Astrocyte (in vitro differentiated cells and primary cell): ENCODE measurements around the gene PHC1. TPM values are rescaled to one million over a fixed set of nuclear protein-coding genes. Genes with fewer than 3 reads are reported as not detected.

Experiments used
- DNase-seq: peaks from one replicate; pipeline ENCODE4 v3.0.0-alpha.2; 2010; ENCODE audit warnings: low read depth
- FAIRE-seq: peaks from 2 replicates; lab custom pipeline; 2011; peaks lifted over from hg19 to GRCh38; lab: Jason Lieb, UNC
- H2AFZ ChIP-seq: 2 replicates; pipeline ENCODE4 v1.6.0; 2012; ENCODE audit warnings: low read depth, low read length, inconsistent platforms
- H3K27ac ChIP-seq: 2 replicates; pipeline ENCODE4 v1.5.1; 2011; ENCODE audit warnings: low read depth, low read length, inconsistent platforms
- H3K27me3 ChIP-seq: 2 replicates; pipeline ENCODE4 v1.6.0; 2011; ENCODE audit warnings: low read length, inconsistent platforms; ENCODE audit not compliant: insufficient read depth
- H3K36me3 ChIP-seq: 2 replicates; pipeline ENCODE4 v1.5.1; 2011; ENCODE audit warnings: low read length, inconsistent platforms; ENCODE audit not compliant: insufficient read depth
- H3K4me1 ChIP-seq: 2 replicates; pipeline ENCODE4 v1.5.1; 2011; ENCODE audit warnings: low read length, inconsistent platforms; ENCODE audit not compliant: insufficient read depth
- H3K4me2 ChIP-seq: 2 replicates; pipeline ENCODE4 v1.6.0; 2012; ENCODE audit warnings: low read length, inconsistent platforms
- H3K4me3 ChIP-seq: 2 replicates; pipeline ENCODE4 v1.5.1; 2011; ENCODE audit warnings: low read depth, mild to moderate bottlenecking, low read length, inconsistent platforms; ENCODE audit not compliant: insufficient read depth
- H3K79me2 ChIP-seq: 2 replicates; pipeline ENCODE4 v1.6.0; 2012; ENCODE audit warnings: mild to moderate bottlenecking, low read length, inconsistent platforms; ENCODE audit not compliant: insufficient read depth
- H3K9ac ChIP-seq: 2 replicates; pipeline ENCODE4 v1.6.0; 2012; ENCODE audit warnings: mild to moderate bottlenecking, low read length, inconsistent platforms
- H3K9me3 ChIP-seq: 2 replicates; pipeline ENCODE4 v1.5.1; 2012; ENCODE audit warnings: low read depth, mild to moderate bottlenecking, low read length, inconsistent platforms; ENCODE audit not compliant: insufficient read depth
- H4K20me1 ChIP-seq: 2 replicates; pipeline ENCODE4 v1.6.0; 2012; ENCODE audit warnings: low read length, inconsistent platforms; ENCODE audit not compliant: insufficient read depth
- H3K27ac Mint-ChIP-seq: one replicate; pipeline ENCODE4 v1.8.0; 2021; ENCODE audit warnings: mild to moderate bottlenecking, mixed read lengths; ENCODE audit not compliant: unreplicated experiment
- H3K27me3 Mint-ChIP-seq: one replicate; pipeline ENCODE4 v1.8.0; 2021; ENCODE audit warnings: low read depth, mixed read lengths; ENCODE audit not compliant: unreplicated experiment
- H3K36me3 Mint-ChIP-seq: one replicate; pipeline ENCODE4 v1.8.0; 2021; ENCODE audit warnings: low read depth, mixed read lengths; ENCODE audit not compliant: unreplicated experiment
- H3K4me1 Mint-ChIP-seq: one replicate; pipeline ENCODE4 v1.8.0; 2021; ENCODE audit warnings: low read depth, mixed read lengths; ENCODE audit not compliant: unreplicated experiment
- H3K4me3 Mint-ChIP-seq: one replicate; pipeline ENCODE4 v1.8.0; 2021; ENCODE audit warnings: mild to moderate bottlenecking, moderate library complexity, mixed read lengths; ENCODE audit not compliant: unreplicated experiment
- H3K9me3 Mint-ChIP-seq: one replicate; pipeline ENCODE4 v1.8.0; 2021; ENCODE audit warnings: mild to moderate bottlenecking, mixed read lengths; ENCODE audit not compliant: unreplicated experiment
- EZH2 ChIP-seq: IDR thresholded peaks from 2 replicates; pipeline ENCODE4 v1.6.1; 2012; ENCODE audit warnings: mild to moderate bottlenecking, low read length, inconsistent platforms; ENCODE audit not compliant: insufficient read depth
- total RNA-seq: library from RNA; stranded (reverse); gene quantifications from 2 replicates; pipeline ENCODE4 v1.2.1, GENCODE V29; 2021
- TF ChIP-seq, protein P1 (sequence below): IDR thresholded peaks from 2 replicates; pipeline ENCODE4 v1.5.1; 2011; ENCODE audit warnings: low read depth, mild to moderate bottlenecking, inconsistent platforms, low read length, moderate library complexity; ENCODE audit not compliant: insufficient read depth

PHC1 gene
- total RNA-seq, 1 donor from 2014 or later, result 35.4 TPM

DNA sequence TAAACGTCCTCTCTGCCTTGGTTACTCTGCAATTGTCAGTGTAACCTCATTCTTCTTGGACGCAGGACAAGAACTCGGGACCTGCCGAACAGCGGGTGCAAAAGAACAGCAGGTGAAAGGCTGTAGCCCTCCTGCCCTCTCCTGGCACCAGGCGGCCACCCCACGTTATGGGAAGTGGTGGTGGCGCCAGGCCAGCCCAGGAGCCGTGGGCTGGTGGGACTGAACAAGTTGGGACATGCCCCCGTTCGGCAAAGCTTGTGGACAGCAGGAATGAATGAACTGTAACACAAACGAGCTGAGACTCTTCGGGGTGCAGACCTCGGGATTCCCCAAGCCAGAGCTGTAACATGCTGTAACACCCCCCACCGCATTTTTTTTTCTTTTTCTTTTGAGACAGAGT is 41.8 kb downstream of the PHC1 start:
- Histone ChIP-seq H4K20me1 (no peaks in the 10 kb centered on the region), H3K27ac (no peak overlapping the region), H3K36me3 (no peaks in the 10 kb centered on the region), H3K4me3 (no peak overlapping the region), H2AFZ (no peak overlapping the region), H3K27me3 (no peaks in the 10 kb centered on the region), H3K4me2 (no peak overlapping the region), H3K79me2 (no peaks in the 10 kb centered on the region), H3K9me3 (no peaks in the 10 kb centered on the region), H3K4me1 (no peaks in the 10 kb centered on the region), H3K9ac (no peak overlapping the region)
- no peak overlapping the region for H3K4me3 Mint-ChIP-seq
- FAIRE-seq (no peak), DNase-seq (no peak)
- no peaks in the 10 kb centered on the region for H3K27me3 Mint-ChIP-seq
- no peaks in the 10 kb centered on the region for H3K9me3 Mint-ChIP-seq
- H3K4me1 Mint-ChIP-seq, result no peaks in the 10 kb centered on the region
- peaks cover 2% of the 10 kb centered on the region for H3K36me3 Mint-ChIP-seq
- TF ChIP-seq, protein P1, sequence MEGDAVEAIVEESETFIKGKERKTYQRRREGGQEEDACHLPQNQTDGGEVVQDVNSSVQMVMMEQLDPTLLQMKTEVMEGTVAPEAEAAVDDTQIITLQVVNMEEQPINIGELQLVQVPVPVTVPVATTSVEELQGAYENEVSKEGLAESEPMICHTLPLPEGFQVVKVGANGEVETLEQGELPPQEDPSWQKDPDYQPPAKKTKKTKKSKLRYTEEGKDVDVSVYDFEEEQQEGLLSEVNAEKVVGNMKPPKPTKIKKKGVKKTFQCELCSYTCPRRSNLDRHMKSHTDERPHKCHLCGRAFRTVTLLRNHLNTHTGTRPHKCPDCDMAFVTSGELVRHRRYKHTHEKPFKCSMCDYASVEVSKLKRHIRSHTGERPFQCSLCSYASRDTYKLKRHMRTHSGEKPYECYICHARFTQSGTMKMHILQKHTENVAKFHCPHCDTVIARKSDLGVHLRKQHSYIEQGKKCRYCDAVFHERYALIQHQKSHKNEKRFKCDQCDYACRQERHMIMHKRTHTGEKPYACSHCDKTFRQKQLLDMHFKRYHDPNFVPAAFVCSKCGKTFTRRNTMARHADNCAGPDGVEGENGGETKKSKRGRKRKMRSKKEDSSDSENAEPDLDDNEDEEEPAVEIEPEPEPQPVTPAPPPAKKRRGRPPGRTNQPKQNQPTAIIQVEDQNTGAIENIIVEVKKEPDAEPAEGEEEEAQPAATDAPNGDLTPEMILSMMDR, result no peak
- no peak for TF ChIP-seq EZH2
- H3K27ac Mint-ChIP-seq, result no peak overlapping the region

DNA sequence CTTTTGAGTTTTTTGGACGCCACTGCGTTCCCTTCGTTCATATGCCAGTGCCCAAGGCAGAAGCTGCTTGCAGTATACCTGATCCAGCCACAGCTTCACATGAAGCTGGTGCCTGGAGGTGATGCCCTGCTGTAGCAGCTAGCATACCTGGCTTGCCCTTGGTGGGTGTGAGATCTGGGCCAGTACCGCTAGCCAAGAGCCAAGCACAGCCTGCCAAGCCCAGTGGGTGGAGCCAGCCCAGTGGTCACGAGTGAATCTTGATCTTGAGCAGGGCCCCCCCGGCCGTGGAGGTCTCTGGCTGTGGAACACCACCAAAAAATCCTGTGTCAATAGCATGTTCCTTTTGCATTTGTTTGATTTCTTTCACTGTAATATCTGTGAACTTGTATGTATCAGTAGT is 42.5 kb downstream of the PHC1 start:
- H3K4me3 Mint-ChIP-seq, result no peak overlapping the region
- no peaks in the 10 kb centered on the region for H3K79me2 ChIP-seq
- H3K27me3 Mint-ChIP-seq, result no peaks in the 10 kb centered on the region
- H3K27ac ChIP-seq, result no peak overlapping the region
- H3K9me3 ChIP-seq, result no peaks in the 10 kb centered on the region
- H3K4me3 ChIP-seq, result no peak overlapping the region
- H3K36me3 ChIP-seq, result no peaks in the 10 kb centered on the region
- H3K9ac ChIP-seq, result no peak overlapping the region
- no peaks in the 10 kb centered on the region for H3K27me3 ChIP-seq
- no peak overlapping the region for H2AFZ ChIP-seq
- no peak overlapping the region for H3K4me2 ChIP-seq
- no peaks in the 10 kb centered on the region for H3K4me1 Mint-ChIP-seq
- FAIRE-seq, result no peak
- no peak for DNase-seq
- TF ChIP-seq, protein P1, result no peak
- no peak for TF ChIP-seq EZH2
- H3K4me1 ChIP-seq, result no peaks in the 10 kb centered on the region
- no peaks in the 10 kb centered on the region for H3K9me3 Mint-ChIP-seq
- H3K27ac Mint-ChIP-seq, result no peak overlapping the region
- no peaks in the 10 kb centered on the region for H4K20me1 ChIP-seq
- H3K36me3 Mint-ChIP-seq, result peaks cover 2% of the 10 kb centered on the region

DNA sequence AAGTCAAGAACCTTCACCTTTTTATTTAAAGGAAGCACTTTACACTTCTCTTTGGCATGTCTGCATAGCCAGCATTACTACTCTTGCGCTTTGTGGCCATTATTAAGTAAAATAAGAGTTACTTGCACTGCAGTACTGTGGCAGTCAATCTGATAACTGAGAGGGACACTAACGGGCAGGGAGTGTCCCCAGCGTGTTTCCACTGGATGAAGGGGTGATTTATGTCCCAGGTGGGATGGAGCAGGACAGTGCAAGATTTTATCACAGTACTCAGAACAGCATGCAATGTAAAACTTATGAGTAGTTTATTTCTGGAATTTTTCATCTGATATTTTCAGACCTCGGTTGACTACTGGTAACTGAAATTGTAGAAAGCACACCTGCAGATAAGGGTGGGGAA is 43.3 kb downstream of the PHC1 start:
- Mint-ChIP-seq H3K9me3 (no peaks in the 10 kb centered on the region), H3K4me1 (no peaks in the 10 kb centered on the region), H3K27ac (no peak overlapping the region), H3K27me3 (no peaks in the 10 kb centered on the region), H3K36me3 (peaks cover 2% of the 10 kb centered on the region), H3K4me3 (no peak overlapping the region)
- H3K9ac ChIP-seq, result no peak overlapping the region
- H3K27me3 ChIP-seq, result no peaks in the 10 kb centered on the region
- H3K4me3 ChIP-seq, result no peak overlapping the region
- H3K36me3 ChIP-seq, result no peaks in the 10 kb centered on the region
- no peaks in the 10 kb centered on the region for H3K9me3 ChIP-seq
- H3K27ac ChIP-seq, result no peak overlapping the region
- H3K79me2 ChIP-seq, result no peaks in the 10 kb centered on the region
- no peak overlapping the region for H3K4me2 ChIP-seq
- no peaks in the 10 kb centered on the region for H4K20me1 ChIP-seq
- no peak overlapping the region for H2AFZ ChIP-seq
- no peak for DNase-seq
- TF ChIP-seq, protein P1, result no peak
- no peak for TF ChIP-seq EZH2
- FAIRE-seq, result no peak
- H3K4me1 ChIP-seq, result no peaks in the 10 kb centered on the region
